IMR-90 (cell line): Measurements from ENCODE around the gene STAM. TPM values are rescaled to one million over a fixed set of nuclear protein-coding genes. Genes with fewer than 3 reads are reported as not detected.

Experiments used
- ATAC-seq: fragments of 200-7000 bp; cut with Tn5 transposase; 2 replicates; pipeline ENCODE4 v1.9.1; 2020; ENCODE audit warnings: low read depth, mild to moderate bottlenecking, moderate library complexity
- BruUV-seq: library from RNA; stranded (reverse); fragments of 400-500 nt; replicated peaks from 2 replicates; lab custom pipeline; 2021; lab: Mats Ljungman, UMichigan
- CTCF ChIA-PET: fragments of 300-600 bp; formaldehyde crosslinking; extraction: SDS; loops from one replicate; lab custom pipeline; 2021; ENCODE audit warnings: antibody characterized with exemption; lab: Yijun Ruan, JAX
- POLR2A ChIA-PET: fragments of 300-600 bp; sonication (Branson Sonifier 250); formaldehyde crosslinking; loops from one replicate; lab custom pipeline; 2022; ENCODE audit warnings: antibody characterized with exemption; ENCODE audit not compliant: unreplicated experiment; lab: Charles Lee
- DNase-seq: peaks from one replicate; pipeline ENCODE4 v3.0.0; 2013
- H2AFZ ChIP-seq: replicated peaks from 2 replicates; pipeline ENCODE3; 2013; ENCODE audit warnings: low read length, mild to moderate bottlenecking; ENCODE audit not compliant: poor library complexity
- H2AK5ac ChIP-seq: 2 replicates; pipeline ENCODE4 v1.6.1; 2013; ENCODE audit warnings: low read depth, low read length, inconsistent platforms
- H2AK9ac ChIP-seq: replicated peaks from 2 replicates; pipeline ENCODE3; 2013; ENCODE audit warnings: mild to moderate bottlenecking, low read depth, low read length, moderate library complexity; ENCODE audit not compliant: poor library complexity
- H2BK120ac ChIP-seq: 2 replicates; pipeline ENCODE4 v1.6.1; 2013; ENCODE audit warnings: low read depth, low read length, inconsistent platforms
- H2BK15ac ChIP-seq: 3 replicates; pipeline ENCODE4 v1.6.1; 2013; ENCODE audit warnings: low read depth, low read length, inconsistent platforms
- H2BK20ac ChIP-seq: 2 replicates; pipeline ENCODE4 v1.6.1; 2013; ENCODE audit warnings: low read depth, mild to moderate bottlenecking, inconsistent platforms, low read length, moderate library complexity
- H2BK5ac ChIP-seq: 2 replicates; pipeline ENCODE4 v1.6.1; 2013; ENCODE audit warnings: mild to moderate bottlenecking, low read depth, low read length, inconsistent platforms; ENCODE audit not compliant: poor library complexity, severe bottlenecking
- H3K14ac ChIP-seq: replicated peaks from 2 replicates; pipeline ENCODE4 v1.6.1; 2013; ENCODE audit warnings: low read depth, low read length, inconsistent platforms
- H3K18ac ChIP-seq: 2 replicates; pipeline ENCODE4 v1.6.1; 2013; ENCODE audit warnings: low read depth, low read length, control low read depth
- H3K23ac ChIP-seq: 2 replicates; pipeline ENCODE4 v1.6.1; 2013; ENCODE audit warnings: low read depth, low read length, inconsistent platforms
- H3K27ac ChIP-seq: 2 replicates; pipeline ENCODE4 v1.5.1; 2013; ENCODE audit warnings: mild to moderate bottlenecking, control low read depth, low read length; ENCODE audit not compliant: insufficient read depth
- H3K27me3 ChIP-seq: 2 replicates; pipeline ENCODE4 v1.6.1; 2013; ENCODE audit warnings: low read length; ENCODE audit not compliant: control insufficient read depth, insufficient read depth
- H3K36me3 ChIP-seq: 2 replicates; pipeline ENCODE4 v1.6.1; 2013; ENCODE audit warnings: low read length, mixed read lengths; ENCODE audit not compliant: control insufficient read depth, insufficient read depth
- H3K4ac ChIP-seq: 2 replicates; pipeline ENCODE4 v1.6.1; 2013; ENCODE audit warnings: low read depth, low read length, inconsistent platforms
- H3K4me1 ChIP-seq: 2 replicates; pipeline ENCODE4 v1.6.1; 2013; ENCODE audit warnings: low read length, mixed read lengths; ENCODE audit not compliant: control insufficient read depth, insufficient read depth
- H3K4me2 ChIP-seq: 2 replicates; pipeline ENCODE4 v1.6.1; 2013; ENCODE audit warnings: low read depth, mild to moderate bottlenecking, control low read depth, low read length, moderate library complexity
- H3K4me3 ChIP-seq: 2 replicates; pipeline ENCODE4 v1.5.1; 2013; ENCODE audit warnings: low read depth, mild to moderate bottlenecking, control low read depth, low read length, moderate library complexity; ENCODE audit not compliant: insufficient read depth
- H3K56ac ChIP-seq: 2 replicates; pipeline ENCODE4 v1.6.1; 2013; ENCODE audit warnings: low read length, inconsistent platforms; ENCODE audit not compliant: insufficient read depth; ENCODE audit errors: extremely low read depth
- H3K79me1 ChIP-seq, 2 experiments: 2 replicates each; pipeline ENCODE4 v1.6.1; 2013; ENCODE audit warnings: low read length in 2 of 2, inconsistent platforms in 1 of 2, low read depth in 1 of 2
- H3K9ac ChIP-seq: 2 replicates; pipeline ENCODE4 v1.6.1; 2013; ENCODE audit warnings: low read depth, low read length, control low read depth
- H3K9me1 ChIP-seq: 2 replicates; pipeline ENCODE4 v1.6.1; 2013; ENCODE audit warnings: low read length, inconsistent platforms; ENCODE audit not compliant: insufficient read depth
- H3K9me3 ChIP-seq: 2 replicates; pipeline ENCODE4 v1.6.1; 2013; ENCODE audit warnings: low read length; ENCODE audit not compliant: control insufficient read depth, insufficient read depth
- H4K20me1 ChIP-seq: 2 replicates; pipeline ENCODE4 v1.6.1; 2013; ENCODE audit warnings: low read length, inconsistent platforms; ENCODE audit not compliant: insufficient read depth
- H4K5ac ChIP-seq: 2 replicates; pipeline ENCODE4 v1.6.1; 2013; ENCODE audit warnings: mild to moderate bottlenecking, low read depth, low read length, control low read depth
- H4K8ac ChIP-seq, 2 experiments: 2 replicates each; pipeline ENCODE4 v1.6.1; 2013; ENCODE audit warnings: low read depth in 2 of 2, low read length in 2 of 2, control low read depth in 1 of 2, inconsistent platforms in 1 of 2
- H4K91ac ChIP-seq: 2 replicates; pipeline ENCODE4 v1.6.1; 2013; ENCODE audit warnings: low read depth, low read length, inconsistent platforms; ENCODE audit not compliant: insufficient read depth
- BHLHE40 ChIP-seq: fragments of 150-350 bp; IDR thresholded peaks from 2 replicates; pipeline ENCODE4 v1.6.1; 2016; ENCODE audit warnings: mild to moderate bottlenecking, low read depth, low read length
- CEBPB ChIP-seq: IDR thresholded peaks from 2 replicates; pipeline ENCODE4 v1.6.1; 2012; ENCODE audit warnings: low read depth, low read length, improper control_type of control experiment
- CHD1 ChIP-seq: IDR thresholded peaks from 2 replicates; pipeline ENCODE4 v1.6.1; 2012; ENCODE audit warnings: low read depth, low read length, improper control_type of control experiment
- FOS ChIP-seq: fragments of 150-350 bp; IDR thresholded peaks from 2 replicates; pipeline ENCODE4 v1.6.1; 2016; ENCODE audit warnings: low read depth, low read length
- MAFK ChIP-seq: IDR thresholded peaks from 2 replicates; pipeline ENCODE4 v1.6.1; 2012; ENCODE audit warnings: low read depth, low read length, improper control_type of control experiment
- MAZ ChIP-seq: IDR thresholded peaks from 2 replicates; pipeline ENCODE4 v1.6.1; 2012; ENCODE audit warnings: low read depth, mild to moderate bottlenecking, low read length, improper control_type of control experiment, moderate library complexity, borderline replicate concordance
- MXI1 ChIP-seq: IDR thresholded peaks from 2 replicates; pipeline ENCODE4 v1.6.1; 2012; ENCODE audit warnings: low read depth, mild to moderate bottlenecking, low read length, moderate library complexity, borderline replicate concordance
- POLR2A ChIP-seq: IDR thresholded peaks from 2 replicates; pipeline ENCODE4 v1.6.1; 2012; ENCODE audit warnings: mild to moderate bottlenecking, low read depth, low read length
- RCOR1 ChIP-seq: IDR thresholded peaks from 2 replicates; pipeline ENCODE4 v1.6.1; 2012; ENCODE audit warnings: mild to moderate bottlenecking, low read length, improper control_type of control experiment; ENCODE audit not compliant: insufficient replicate concordance
- RFX5 ChIP-seq: IDR thresholded peaks from 2 replicates; pipeline ENCODE4 v1.8.0; 2012; ENCODE audit warnings: low read depth, mild to moderate bottlenecking, low read length, moderate library complexity
- SMC3 ChIP-seq: fragments of 150-350 bp; IDR thresholded peaks from 2 replicates; pipeline ENCODE4 v1.6.1; 2016; ENCODE audit warnings: low read depth, mild to moderate bottlenecking, antibody characterized with exemption, low read length, moderate library complexity
- WGBS, 2 experiments: methylation state at CpG; one replicate each; pipeline versions ENCODE4 v1.1.5 to v1.1.7; 2013; ENCODE audit warnings: missing lambda C conversion rate in 2 of 2; ENCODE audit not compliant: insufficient read length in 1 of 2; ENCODE audit errors: extremely low coverage in 2 of 2; 5-methylcytosine and 5-hydroxymethylcytosine counted together
- dilution Hi-C: fragments of 300-500 bp; cut with HindIII; formaldehyde crosslinking; loops from one replicate; pipeline ENCODE4 v1.14.3; 2018; ENCODE audit warnings: low sequenced_read_pairs; ENCODE audit not compliant: unreplicated experiment
- in situ Hi-C: fragments of 300-500 bp; cut with MboI; formaldehyde crosslinking; loops from 3 replicates; pipeline ENCODE4 v1.14.3; 2019; ENCODE audit warnings: low sequenced_read_pairs, inconsistent platforms, mixed read lengths
- intact Hi-C: fragments of 100-400 bp; cut with micrococcal nuclease; formaldehyde crosslinking; loops from 2 replicates; pipeline ENCODE4 v1.10.0; 2022
- polyA plus RNA-seq, 3 experiments: library from polyadenylated mRNA; depleted of rRNA; stranded (reverse); fragments of >200 nt; gene quantifications; 2 replicates each; pipeline ENCODE4 v1.2.3, GENCODE V29; 2012; ENCODE audit warnings: low replicate concordance in 1 of 3
- total RNA-seq: library from RNA; depleted of rRNA; stranded (reverse); fragments of >200 nt; gene quantifications from 2 replicates; pipeline ENCODE4 v1.2.3, GENCODE V29; 2012
- TF ChIP-seq, protein P1 (sequence below): fragments of 150-350 bp; IDR thresholded peaks from 2 replicates; pipeline ENCODE4 v1.6.1; 2017; ENCODE audit warnings: mild to moderate bottlenecking, antibody characterized with exemption, low read length, low read depth
- TF ChIP-seq, protein P2 (sequence below): conservative IDR thresholded peaks from 2 replicates; pipeline ENCODE4 v1.5.1; 2012; ENCODE audit warnings: mild to moderate bottlenecking, low read depth, low read length, improper control_type of control experiment
- TF ChIP-seq, protein P3 (sequence below): fragments of 150-350 bp; IDR thresholded peaks from 2 replicates; pipeline ENCODE4 v1.6.1; 2016; ENCODE audit warnings: low read depth, mild to moderate bottlenecking, low read length, moderate library complexity, borderline replicate concordance

The STAM gene
- total and polyA plus RNA-seq, 2 of the 4 experiments (the other 2 are of a cell fraction): 22.9 to 23.3 TPM

DNA sequence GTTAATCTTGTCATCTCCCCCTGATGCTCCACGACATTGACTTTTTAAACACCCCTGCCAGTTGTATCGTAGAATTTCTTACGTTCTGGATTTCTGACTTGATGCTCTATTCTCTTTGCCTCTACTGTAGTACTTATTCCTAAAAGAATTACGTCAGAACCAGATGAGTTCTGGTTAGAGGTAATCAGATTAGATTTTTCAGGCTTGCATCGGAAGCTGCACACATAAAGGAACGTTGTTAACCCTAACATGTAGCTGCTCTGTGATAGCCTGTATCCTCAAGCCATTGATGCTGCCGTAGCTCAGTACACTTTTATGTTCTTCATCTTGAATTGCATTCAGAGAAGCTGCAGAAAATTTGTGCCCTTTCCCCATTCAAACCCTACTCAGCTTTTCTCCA lies 81.8 kb downstream of the STAM start:
- Histone ChIP-seq H3K79me1 (no peaks in the 10 kb centered on the region), H3K9me3 (no peaks in the 10 kb centered on the region), H3K23ac (no peak overlapping the region), H2BK5ac (no peak overlapping the region), H4K20me1 (no peaks in the 10 kb centered on the region), H3K4me3 (no peak overlapping the region), H3K4ac (no peak overlapping the region), H2AK9ac (no peak overlapping the region), H3K18ac (no peak overlapping the region), H2BK15ac (no peak overlapping the region), H2AFZ (no peak overlapping the region), H3K27me3 (no peaks in the 10 kb centered on the region), H2BK120ac (no peak overlapping the region), H3K27ac (no peak overlapping the region), H4K91ac (no peak overlapping the region), H3K9ac (no peak overlapping the region), H3K56ac (no peak overlapping the region), H4K5ac (no peak overlapping the region), H3K36me3 (no peaks in the 10 kb centered on the region), H3K14ac (no peak overlapping the region), H3K9me1 (0 out of 2 replicates have a peak, but pooled peaks cover 2% of the 10 kb centered on the region), H2AK5ac (no peak overlapping the region), H3K4me2 (no peak overlapping the region), H3K4me1 (no peaks in the 10 kb centered on the region), H2BK20ac (no peak overlapping the region), H4K8ac (no peak overlapping the region)
- ATAC-seq (no peak), DNase-seq (no peak)
- CTCF ChIA-PET: no interaction called here
- no TSS peak for BruUV-seq
- POLR2A ChIA-PET: no interaction called here
- WGBS, 2 experiments: 43% methylated on average over 1 of the region's 7 CpGs; no CpG with 5 or more reads in 1 of the 2 experiments
- dilution Hi-C loops: no loop called here
- intact Hi-C loops: no loop called here
- TF ChIP-seq MXI1 (no peak), RFX5 (no peak), MAFK (no peak), SMC3 (no peak), CHD1 (no peak), BHLHE40 (no peak), CEBPB (no peak), POLR2A (no peak), MAZ (no peak), RCOR1 (no peak), FOS (no peak)
- TF ChIP-seq, protein P1, sequence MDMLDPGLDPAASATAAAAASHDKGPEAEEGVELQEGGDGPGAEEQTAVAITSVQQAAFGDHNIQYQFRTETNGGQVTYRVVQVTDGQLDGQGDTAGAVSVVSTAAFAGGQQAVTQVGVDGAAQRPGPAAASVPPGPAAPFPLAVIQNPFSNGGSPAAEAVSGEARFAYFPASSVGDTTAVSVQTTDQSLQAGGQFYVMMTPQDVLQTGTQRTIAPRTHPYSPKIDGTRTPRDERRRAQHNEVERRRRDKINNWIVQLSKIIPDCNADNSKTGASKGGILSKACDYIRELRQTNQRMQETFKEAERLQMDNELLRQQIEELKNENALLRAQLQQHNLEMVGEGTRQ: no peak
- TF ChIP-seq, protein P2, sequence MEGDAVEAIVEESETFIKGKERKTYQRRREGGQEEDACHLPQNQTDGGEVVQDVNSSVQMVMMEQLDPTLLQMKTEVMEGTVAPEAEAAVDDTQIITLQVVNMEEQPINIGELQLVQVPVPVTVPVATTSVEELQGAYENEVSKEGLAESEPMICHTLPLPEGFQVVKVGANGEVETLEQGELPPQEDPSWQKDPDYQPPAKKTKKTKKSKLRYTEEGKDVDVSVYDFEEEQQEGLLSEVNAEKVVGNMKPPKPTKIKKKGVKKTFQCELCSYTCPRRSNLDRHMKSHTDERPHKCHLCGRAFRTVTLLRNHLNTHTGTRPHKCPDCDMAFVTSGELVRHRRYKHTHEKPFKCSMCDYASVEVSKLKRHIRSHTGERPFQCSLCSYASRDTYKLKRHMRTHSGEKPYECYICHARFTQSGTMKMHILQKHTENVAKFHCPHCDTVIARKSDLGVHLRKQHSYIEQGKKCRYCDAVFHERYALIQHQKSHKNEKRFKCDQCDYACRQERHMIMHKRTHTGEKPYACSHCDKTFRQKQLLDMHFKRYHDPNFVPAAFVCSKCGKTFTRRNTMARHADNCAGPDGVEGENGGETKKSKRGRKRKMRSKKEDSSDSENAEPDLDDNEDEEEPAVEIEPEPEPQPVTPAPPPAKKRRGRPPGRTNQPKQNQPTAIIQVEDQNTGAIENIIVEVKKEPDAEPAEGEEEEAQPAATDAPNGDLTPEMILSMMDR: no peak
- TF ChIP-seq, protein P3, sequence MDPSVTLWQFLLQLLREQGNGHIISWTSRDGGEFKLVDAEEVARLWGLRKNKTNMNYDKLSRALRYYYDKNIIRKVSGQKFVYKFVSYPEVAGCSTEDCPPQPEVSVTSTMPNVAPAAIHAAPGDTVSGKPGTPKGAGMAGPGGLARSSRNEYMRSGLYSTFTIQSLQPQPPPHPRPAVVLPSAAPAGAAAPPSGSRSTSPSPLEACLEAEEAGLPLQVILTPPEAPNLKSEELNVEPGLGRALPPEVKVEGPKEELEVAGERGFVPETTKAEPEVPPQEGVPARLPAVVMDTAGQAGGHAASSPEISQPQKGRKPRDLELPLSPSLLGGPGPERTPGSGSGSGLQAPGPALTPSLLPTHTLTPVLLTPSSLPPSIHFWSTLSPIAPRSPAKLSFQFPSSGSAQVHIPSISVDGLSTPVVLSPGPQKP: no peak
- in situ Hi-C loops: no loop called here
